NCI-H2227 treated with DMSO at 0.1 percent for 48 hours (cell line): ENCODE data around the gene PRKCH.
"Not testable (repeated sequence)": the region's sequence is repeated elsewhere in the genome, so short reads cannot be mapped to it uniquely, and the experiment has no call there.

Experiments
- DNase-seq: peaks from one replicate; lab custom pipeline; 2025; lab: John Stamatoyannopoulos, UW

Gene PRKCH

DNA sequence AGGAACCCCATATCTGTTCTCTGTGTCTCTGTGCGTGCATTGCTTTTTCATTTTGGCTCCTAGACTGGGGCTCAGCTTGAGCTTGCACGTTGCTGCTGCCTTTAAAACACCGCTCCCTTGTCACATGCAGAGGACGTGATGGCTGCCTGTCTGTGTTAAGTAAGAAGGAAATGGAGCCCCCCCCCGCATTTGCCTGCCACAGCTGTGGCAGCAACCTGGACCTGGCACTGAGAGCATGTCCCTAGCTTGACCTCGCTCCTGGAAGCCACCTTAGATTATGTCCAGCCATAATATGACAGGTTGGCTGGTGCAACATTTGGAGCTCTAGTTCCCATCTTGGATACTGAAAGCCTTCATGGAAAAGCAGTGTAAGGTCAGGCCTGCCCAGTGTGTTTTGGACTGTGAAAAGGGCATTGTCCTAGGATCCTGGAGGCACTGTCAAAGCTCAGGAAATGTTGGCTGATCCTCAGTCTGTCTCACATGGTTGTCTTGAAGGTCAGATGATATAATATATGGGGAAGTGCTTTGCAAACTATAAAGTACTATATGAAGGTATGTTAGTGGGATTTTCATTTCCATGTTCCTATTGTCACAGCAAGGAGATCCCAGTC lies 73.8 kb downstream of the PRKCH start:
- DNase-seq = no peak

DNA sequence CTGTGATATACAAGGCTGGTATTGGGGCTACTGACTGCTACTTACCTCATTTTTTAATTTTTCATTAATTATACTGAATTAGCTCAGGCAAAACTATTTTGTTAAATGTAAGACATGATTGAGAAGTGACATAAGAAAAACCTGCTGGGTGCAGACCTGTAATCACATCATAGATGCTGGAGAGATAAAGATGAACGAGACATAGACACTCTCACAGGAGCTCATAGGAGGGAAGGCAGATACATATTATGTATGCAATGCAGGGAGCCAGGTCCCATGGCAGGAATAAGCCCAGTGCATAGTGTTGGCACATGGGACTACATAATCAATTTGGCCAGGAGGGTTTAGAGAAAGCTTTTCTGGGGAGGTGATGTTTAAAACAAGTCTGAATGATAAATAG lies 74.9 kb downstream of the PRKCH start:
- no peak for DNase-seq

DNA sequence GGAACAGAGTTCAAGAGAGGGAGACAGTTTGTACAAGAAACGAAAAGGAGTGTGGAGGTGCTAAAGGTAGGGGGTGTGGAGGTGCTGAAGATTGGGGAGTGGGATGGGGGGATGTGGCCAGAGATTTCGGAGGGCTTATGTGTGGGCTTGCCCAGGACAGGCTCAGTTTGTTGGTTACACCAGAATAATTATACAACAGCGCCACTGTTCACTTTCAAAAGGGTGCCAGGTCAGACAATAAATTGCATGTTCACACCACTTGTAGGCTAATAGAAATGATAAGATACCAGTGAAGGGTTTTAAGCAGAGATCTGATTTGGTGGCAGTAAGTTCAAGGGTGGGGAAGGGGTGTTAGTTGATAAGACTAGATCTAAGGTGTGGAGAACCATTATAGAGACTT lies 75.3 kb downstream of the PRKCH start:
- no peak for DNase-seq

DNA sequence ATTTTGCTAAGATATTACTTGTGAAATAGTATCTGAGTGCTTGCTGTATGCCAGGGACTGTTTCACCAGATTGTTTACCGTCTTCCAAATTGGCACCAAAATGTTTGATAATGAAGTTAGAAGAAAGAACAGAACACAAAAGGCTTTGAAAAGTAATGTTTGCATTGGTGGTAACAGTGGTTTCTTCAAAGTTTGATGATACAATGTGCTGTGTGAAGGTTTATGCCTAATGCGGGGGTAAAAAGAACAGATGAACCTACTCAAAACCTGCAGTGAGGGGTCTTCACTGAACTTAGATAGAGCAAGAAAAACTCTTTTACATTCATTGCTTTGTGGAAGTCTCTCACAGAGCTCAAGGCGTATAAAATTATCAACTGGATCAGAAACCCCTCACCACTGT lies 76.2 kb downstream of the PRKCH start:
- DNase-seq = no peak

DNA sequence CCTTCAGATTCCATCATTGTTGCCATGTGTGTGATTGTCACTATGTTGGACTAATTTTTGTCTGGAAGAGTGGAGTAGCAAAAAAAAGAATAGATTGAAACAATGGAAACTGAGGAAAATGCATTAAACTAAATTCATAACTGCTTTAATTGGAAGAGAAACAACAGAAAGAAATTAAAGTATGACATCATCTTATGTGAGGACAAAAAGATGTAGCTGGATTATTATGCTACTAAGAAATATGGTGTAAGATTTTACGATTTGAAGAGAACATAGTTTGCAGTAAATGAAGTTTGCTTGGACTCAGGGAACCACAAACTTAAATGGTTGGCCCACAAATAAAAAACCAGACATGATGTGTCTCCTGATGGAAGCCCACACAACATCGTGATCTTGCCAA lies 76.8 kb downstream of the PRKCH start:
- no peak for DNase-seq

DNA sequence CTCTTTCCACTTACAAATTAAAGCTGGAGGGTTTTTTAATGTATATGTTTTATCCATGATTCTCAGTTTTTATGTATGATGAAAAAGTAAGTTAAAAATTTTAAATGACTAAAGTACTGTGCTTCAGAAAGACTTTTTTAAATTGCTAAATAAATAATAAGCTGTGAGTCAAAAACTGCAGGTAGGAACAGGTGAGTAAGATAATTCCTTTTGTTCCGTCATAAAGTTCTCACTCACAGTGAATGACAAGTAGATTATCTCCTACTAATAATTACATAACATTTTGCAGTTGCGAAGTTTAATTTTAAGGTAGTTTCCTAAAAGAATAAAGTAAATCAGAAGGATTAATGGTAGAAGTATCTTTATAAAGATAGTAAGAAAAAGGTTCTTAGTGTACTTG lies 78.0 kb downstream of the PRKCH start:
- DNase-seq = no peak

DNA sequence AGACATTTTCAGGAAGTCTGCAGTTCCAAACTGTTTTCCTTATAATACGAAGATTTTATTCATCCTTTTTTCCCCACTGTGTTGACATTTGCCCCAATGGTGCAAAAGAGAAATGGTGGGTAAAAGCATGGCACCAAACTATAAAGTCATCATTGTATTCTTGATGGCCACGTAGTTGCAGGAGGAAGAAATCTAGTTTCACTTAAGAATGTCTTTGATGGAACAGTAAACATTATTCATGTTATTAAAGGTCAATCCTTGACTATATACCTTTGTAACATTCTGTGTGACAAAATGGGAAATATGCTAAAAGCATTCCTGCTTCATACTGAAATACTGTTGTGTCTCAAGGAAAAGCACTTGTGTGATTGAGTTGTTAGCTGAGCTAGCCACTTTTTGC lies 80.1 kb downstream of the PRKCH start:
- DNase-seq = no peak

DNA sequence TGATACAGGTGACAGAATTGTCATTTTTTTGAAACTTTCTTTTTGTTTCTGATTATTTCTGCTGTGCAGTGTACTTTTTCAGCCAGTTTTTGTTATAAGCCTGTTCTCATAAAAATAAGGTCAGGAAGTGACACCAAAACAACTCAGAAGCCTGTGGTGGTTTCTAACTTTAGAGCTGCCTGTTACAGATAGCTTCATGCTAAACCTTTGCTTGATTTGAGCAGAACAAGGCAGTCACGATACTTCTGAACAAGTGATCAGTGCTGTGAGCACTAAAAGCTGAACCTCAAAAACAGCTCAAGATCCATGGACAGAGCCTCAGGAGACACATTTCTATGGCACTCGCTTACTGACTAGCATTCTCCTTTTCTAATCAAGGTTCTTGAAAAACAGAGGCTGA lies 82.0 kb downstream of the PRKCH start:
- no peak for DNase-seq

DNA sequence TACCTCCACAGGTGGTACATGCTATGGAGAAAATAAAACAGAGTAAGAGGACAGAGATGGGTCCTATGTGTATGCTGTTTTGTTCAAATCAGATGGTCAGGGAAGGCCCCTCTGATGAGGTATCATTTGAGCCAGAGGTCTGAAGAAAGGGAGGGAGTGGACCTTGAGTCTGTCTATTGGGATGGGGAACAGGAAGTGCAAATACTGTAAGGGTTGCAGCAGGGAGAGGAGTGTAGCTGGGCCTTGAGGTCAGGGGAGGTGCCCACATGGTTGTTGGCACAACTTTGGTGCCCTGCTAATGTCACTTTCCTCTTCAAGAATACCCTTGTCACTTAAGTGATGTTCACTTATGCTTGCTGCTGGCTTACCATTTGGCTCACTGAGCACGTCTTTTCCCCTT lies 83.3 kb downstream of the PRKCH start:
- DNase-seq = no peak

DNA sequence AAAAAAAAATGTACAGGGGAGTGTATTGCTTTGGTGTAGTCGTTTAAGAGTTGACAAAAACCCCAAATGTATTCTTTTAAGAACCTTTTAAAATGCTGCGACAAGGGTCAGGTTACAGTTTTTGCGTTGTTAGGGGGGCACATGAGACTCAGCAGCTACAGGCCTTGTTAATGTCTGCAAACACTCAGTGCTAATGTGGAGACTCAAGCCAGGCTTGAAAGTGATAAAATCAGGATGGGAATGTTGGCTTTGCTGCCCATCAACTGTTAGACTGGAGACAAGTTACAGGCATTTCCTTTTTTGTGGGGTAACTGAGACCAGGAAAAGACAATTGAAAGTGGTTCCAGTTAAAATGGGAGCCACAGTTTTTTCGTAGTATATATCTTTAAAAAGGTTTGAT lies 84.8 kb downstream of the PRKCH start:
- no peak for DNase-seq

DNA sequence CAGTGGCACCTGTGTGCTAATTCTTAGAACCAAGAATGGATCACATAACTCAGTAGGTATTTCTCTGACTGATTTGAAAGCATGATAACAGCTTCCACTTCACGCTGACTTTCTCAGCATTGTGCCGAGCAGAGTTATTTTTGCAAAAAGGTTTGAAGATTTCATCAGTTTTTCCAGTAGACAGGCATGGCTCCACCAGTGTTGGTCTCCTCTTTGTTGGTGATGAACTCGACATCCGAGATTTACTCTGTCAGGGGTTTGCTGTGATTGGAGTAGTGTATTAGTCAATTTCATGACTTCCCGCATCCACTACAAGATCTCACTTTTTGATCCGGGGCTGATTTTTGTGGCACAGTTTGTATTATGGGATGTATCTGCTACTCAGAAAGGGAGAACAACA lies 85.3 kb downstream of the PRKCH start:
- no peak for DNase-seq

DNA sequence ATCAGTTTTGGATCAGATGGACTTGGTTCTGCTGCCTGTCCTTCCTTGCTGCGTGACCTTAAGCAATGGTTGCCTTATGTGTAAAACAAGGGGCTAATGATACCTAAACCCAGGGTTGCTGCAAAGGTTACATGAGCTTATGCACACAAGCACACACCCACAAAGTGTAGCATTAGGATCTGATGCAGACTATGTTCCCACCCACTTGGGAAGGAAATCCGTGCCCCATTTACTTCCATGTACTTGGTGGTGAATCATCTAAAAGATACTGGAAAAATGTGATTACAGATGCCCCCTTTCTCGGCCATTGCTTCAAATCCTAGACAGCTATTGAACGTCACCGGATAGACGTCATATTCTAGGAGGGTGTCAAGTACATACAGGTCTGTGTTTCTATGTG lies 87.1 kb downstream of the PRKCH start:
- DNase-seq = no peak

DNA sequence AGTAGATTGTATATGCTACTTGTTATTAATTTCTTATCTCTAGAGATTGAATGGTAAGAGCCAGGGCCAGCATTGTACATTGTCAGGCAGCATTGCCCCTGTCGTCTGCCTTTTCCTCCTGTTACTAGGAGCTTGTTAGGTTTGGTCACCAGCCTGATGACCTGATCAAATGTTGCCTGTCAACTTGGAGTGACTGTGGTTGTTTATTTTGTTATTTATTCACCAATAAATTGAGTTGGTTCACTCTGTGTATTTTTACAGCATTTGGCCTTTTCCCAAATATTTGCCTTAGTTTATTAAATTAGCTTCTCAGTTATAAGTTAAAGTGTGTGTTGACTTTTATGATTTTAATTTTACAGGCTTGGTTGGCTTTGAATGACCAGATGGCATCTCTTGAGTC lies 88.4 kb downstream of the PRKCH start:
- no peak for DNase-seq

DNA sequence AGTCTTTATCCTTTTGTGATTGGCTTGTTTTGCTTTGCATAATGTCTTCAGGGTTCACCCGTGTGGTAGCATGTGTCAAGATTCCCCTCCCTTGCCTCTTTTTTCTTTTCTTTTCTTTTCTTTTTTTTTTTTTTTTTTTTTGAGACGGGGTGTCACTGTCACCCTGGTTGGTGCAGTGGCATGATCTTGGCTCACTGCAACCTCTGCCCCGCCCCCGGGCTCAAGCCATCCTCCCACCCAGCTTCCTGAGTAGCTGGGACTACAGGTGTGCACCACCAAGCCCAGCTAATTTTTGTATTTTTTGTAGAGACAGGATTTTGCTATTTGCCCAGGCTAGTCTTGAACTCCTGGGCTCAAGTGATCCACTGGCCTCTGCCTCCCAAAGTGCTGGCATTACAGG lies 94.6 kb downstream of the PRKCH start:
- not testable (repeated sequence) for DNase-seq

DNA sequence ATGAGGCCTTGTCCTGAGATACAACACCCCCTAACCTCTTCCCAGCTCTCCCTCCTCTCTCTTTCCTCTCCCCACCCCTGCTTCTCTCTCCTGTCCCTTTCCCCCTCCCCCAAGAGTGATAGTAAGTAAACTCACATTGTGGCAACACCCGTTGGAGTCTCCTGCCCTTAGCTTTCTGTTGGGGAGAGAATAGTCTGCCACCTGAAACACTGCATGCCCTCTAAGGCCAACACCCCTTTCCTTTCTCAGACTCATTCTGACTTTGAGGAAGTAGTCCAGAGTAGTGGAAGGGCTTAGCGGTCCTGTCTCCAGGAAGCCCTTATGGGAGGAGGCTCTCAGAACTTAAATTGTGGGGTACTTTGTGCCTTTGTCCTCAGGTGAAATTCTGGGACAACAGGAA lies 95.2 kb downstream of the PRKCH start:
- no peak for DNase-seq

DNA sequence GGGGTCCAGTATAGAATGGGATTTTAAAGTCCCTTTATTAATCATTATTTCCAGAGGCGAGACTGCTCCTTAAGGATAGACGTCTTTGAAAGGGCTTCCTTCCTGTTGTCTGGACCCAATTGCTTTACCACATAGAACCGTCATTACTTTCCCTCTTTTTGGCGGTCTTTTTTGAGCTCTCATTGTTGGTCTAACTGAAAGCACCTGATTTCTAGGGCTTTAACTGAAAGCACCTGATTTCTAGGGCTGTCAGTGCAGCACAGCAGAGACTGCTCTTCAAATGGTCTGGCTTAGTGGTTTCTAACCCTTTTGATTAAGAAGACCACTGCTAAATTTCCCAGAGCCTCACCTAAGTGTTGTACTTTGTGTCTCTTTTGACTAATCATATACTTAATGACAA lies 95.8 kb downstream of the PRKCH start:
- no peak for DNase-seq

DNA sequence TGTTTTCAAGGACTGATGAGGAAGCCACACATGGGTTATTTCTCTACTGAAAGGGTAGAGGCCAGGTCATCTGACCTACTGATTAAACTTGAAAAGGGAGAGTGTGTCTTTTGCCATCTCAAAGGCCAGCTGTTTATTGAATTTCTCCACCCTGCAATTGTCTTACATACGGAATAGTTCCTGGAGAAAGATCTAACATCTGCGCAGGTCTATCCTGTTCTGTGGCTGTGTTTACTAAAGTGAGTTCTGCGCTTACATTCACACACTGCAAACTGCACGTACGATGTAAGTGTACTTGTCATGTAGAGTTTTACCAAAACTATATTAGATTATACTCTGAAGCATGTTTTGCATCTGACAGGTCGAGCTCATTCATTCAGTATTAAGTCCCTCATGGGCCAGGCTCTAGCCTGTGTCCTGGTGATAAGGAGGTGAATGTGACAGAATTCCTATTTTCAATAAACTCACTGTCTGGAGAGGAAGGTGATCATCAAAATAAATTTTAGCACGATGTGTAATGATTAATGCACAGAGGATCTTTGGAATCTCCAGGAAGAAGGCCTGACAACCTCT lies 96.6 kb downstream of the PRKCH start:
- no peak for DNase-seq

DNA sequence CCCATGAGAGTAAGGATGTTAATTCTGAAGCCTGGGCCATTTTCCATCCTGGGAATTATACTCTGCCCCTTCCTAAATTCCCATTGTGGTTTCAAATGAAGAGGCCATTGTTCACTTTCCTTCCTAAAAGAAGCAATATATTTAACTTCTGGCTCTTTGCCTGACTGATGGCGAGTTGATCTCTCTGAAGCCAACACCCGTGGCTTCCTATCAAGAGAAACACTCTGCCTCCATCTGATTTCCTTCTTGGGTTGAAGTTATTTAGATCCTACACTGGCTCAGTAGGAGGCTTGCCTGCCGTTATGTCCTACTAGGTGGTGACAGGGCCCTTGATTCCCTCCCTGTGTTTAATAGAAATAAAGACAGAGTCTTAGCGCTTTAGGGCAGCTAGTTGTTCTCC lies 97.4 kb downstream of the PRKCH start:
- DNase-seq = no peak

DNA sequence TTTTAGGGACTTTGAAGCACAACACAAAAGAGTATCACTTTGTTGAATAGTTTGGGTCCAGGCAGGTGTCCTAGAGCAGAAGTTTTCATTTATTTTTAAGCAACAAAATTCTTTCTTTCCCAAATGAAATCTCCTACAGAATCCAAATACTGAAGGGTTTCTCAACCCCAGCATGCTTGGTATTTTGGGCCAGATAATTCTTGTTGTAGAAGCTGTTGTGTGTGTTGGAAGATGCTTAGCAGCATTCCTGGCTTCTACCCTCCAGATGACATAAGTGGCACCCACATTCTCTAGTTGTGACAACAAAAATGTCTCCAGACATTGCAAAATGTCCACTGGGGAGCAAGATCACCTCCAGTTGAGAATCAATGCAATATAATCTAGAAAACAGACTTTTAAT lies 97.8 kb downstream of the PRKCH start:
- DNase-seq = no peak

DNA sequence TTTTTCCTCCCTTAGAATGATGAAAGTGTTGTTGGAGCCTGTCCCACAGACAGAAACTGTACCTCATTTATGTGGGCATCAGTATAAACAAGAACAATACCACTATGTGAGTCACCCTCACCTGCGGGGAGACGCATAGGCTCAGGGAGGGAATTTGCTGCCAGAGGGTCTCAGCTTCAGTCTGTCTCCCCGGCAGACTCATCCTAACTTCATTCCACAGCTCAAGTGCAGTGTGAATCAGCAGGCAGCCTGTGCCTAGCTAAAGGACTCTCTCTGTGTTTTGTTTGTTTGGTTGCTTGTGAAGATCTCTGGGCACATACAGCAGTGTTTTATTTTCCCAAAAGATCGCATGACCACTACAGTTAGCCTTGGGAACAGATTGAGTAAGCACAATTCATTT lies 98.9 kb downstream of the PRKCH start:
- DNase-seq = no peak

DNA sequence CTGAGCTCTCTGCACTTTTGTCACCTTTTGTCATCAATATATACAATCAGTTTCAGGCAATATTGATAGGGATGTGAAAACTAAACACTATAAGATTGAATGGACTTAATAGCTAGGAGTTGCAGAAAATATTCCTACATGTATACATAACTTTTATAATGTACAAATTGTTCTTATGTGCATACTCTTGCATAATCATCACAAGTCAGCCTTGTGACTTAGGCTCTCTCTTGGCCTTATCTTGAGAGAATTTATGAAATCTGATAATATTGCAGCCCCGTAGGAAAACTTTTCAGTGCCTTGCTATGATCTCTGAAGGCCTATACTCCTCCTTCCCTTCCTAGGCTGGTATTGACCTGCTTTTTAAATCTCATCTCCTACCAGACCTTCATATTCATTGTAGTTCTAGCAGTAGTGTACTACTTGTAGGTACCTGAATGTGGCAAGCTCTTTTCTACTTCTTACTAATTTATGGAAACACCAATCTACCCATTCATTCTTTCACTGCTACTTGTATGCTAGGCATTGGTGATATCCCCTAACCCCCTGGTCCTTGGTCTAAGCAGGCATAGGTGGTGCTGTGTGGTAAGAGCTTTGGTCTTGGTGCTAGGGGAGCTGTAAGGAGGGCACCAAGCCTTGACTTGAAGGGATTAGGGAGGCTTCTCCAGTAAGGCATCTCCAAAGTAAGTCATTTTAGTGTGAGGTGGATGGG lies 100.0 kb downstream of the PRKCH start:
- no peak for DNase-seq

DNA sequence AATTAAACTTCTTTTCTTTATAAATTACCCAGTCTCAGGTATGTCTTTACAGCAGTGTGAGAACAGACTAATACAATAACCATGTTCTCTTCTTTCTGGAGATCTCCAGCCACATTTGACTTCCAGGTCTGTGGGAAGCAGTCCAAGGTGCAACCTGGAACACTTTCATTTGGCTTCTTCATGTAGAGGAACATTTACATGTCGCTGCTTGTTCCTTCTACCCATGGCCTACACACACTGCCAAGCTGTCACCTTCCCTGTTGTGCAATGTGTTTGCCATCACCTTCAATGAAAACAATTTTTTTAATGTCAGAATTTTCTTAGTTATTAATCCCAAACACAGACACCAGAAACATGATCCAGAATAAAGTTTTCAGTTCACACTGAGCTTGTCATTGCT lies 104.7 kb downstream of the PRKCH start:
- no peak for DNase-seq

DNA sequence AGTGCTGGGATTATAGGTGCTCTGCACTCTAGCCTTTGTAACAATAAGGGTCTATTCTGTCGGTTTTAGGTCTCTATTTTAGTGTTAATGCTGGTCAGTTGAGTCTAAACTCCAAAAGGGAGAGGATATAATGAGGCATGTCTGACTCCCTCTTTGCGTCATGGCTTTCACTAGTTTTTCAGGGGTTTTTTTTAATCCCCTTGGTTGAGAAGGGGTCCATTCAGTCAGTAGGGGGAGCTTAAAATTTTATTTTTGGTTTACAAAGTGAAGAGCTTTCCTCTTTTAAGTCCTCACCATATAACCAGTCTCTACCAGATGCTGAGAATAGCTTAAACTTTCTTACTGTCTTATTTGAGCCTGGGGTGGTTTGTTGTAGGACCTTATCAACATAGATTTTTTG lies 106.9 kb downstream of the PRKCH start:
- DNase-seq = no peak

DNA sequence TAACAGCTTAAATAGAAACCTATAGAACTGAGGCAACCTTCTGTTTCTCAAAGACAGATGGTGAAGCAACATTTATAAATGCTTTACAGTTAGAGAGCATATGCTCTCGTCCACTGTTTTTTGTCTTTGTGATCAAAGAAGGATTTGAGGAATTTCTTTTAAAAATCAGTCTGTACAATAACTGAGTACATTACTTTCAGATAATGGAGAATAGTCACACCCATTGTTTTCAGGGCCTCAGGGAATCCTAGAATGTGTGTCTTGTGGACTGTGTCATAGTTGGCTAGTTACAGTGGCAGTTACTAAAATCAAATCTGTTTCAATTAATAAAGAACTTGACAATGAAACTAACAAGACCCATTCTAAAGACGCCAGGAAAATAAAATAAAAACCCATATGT lies 107.9 kb downstream of the PRKCH start:
- no peak for DNase-seq
